Endothelial cell of umbilical vein (primary cell): Measurements from ENCODE around the gene KRTAP4-6. TPM values are rescaled to one million over a fixed set of nuclear protein-coding genes. Genes with fewer than 3 reads are reported as not detected.

ENCODE experiments used
- BruUV-seq: library from RNA; stranded (reverse); fragments of 400-500 nt; replicated peaks from 2 replicates; lab custom pipeline; 2021; lab: Mats Ljungman, UMichigan
- CTCF ChIA-PET: fragments of 300-600, 350-600 bp; sonication (Branson Sonifier 250); formaldehyde crosslinking; loops from one replicate; lab custom pipeline; 2021; ENCODE audit warnings: antibody characterized with exemption, inconsistent platforms; lab: Charles Lee
- POLR2A ChIA-PET: fragments of 300-600, 350-600 bp; sonication (Branson Sonifier 250); formaldehyde crosslinking; loops from one replicate; lab custom pipeline; 2021; ENCODE audit warnings: antibody characterized with exemption, inconsistent platforms; lab: Charles Lee
- DNase-seq: peaks from one replicate; pipeline ENCODE4 v3.0.0-alpha.2; 2011; ENCODE audit warnings: low read depth, low spot score
- FAIRE-seq: peaks from 2 replicates; lab custom pipeline; 2011; peaks lifted over from hg19 to GRCh38; lab: Jason Lieb, UNC
- H2AFZ ChIP-seq: 2 replicates; pipeline ENCODE4 v1.6.0; 2012; ENCODE audit warnings: low read depth, low read length, control low read depth, inconsistent platforms
- H3K27ac ChIP-seq: 2 replicates; pipeline ENCODE4 v1.5.1; 2011; ENCODE audit warnings: low read depth, mild to moderate bottlenecking, control low read depth, low read length, moderate library complexity; ENCODE audit not compliant: insufficient read depth
- H3K27me3 ChIP-seq, 2 experiments: 2 replicates each; pipeline versions ENCODE4 v1.6.0 to v1.6.1; 2011; ENCODE audit warnings: low read length in 2 of 2, mixed read lengths in 1 of 2; ENCODE audit not compliant: control insufficient read depth in 2 of 2, insufficient read depth in 2 of 2
- H3K36me3 ChIP-seq, 2 experiments: 2 replicates in 1 of 2; 3 replicates in 1 of 2; pipeline ENCODE4 v1.5.1; 2011; ENCODE audit warnings: low read length in 2 of 2, mild to moderate bottlenecking in 1 of 2, moderate library complexity in 1 of 2; ENCODE audit not compliant: control insufficient read depth in 2 of 2, insufficient read depth in 2 of 2; ENCODE audit errors: extremely low read depth in 1 of 2
- H3K4me1 ChIP-seq: 3 replicates; pipeline ENCODE4 v1.5.1; 2011; ENCODE audit warnings: mild to moderate bottlenecking, low read length; ENCODE audit not compliant: control insufficient read depth, insufficient read depth; ENCODE audit errors: extremely low read depth
- H3K4me2 ChIP-seq: 2 replicates; pipeline ENCODE4 v1.6.1; 2011; ENCODE audit warnings: low read length, control low read depth, mixed read lengths; ENCODE audit not compliant: insufficient read depth
- H3K4me3 ChIP-seq, 3 experiments: fragments of 200-600 bp in 1 of 3; sonication (generic), shearing (Covaris generic) in 1 of 3; replicated peaks in 1 of 3; 2 replicates each; pipeline ENCODE4 v1.5.1; 2011 to 2016; ENCODE audit warnings: control low read depth in 3 of 3, low read length in 3 of 3, mild to moderate bottlenecking in 2 of 3, inconsistent platforms in 1 of 3, low read depth in 1 of 3, moderate library complexity in 1 of 3; ENCODE audit not compliant: insufficient read depth in 1 of 3
- H3K79me2 ChIP-seq: 2 replicates; pipeline ENCODE4 v1.6.0; 2012; ENCODE audit warnings: low read length, inconsistent platforms; ENCODE audit not compliant: control insufficient read depth, insufficient read depth
- H3K9ac ChIP-seq: replicated peaks from 2 replicates; pipeline ENCODE3; 2011; ENCODE audit warnings: low read length, control low read depth; ENCODE audit not compliant: insufficient read depth; ENCODE audit errors: extremely low read depth
- H3K9me1 ChIP-seq: replicated peaks from 3 replicates; pipeline ENCODE4 v1.6.0; 2011; ENCODE audit warnings: mild to moderate bottlenecking, low read length; ENCODE audit not compliant: control insufficient read depth, insufficient read depth; ENCODE audit errors: extremely low read depth
- H3K9me3 ChIP-seq: replicated peaks from 2 replicates; pipeline ENCODE4 v1.5.1; 2012; ENCODE audit warnings: low read length, inconsistent platforms; ENCODE audit not compliant: control insufficient read depth, insufficient read depth
- H4K20me1 ChIP-seq: replicated peaks from 2 replicates; pipeline ENCODE3; 2011; ENCODE audit warnings: mild to moderate bottlenecking, low read length; ENCODE audit not compliant: control insufficient read depth, insufficient read depth; ENCODE audit errors: extremely low read depth
- EZH2 ChIP-seq: IDR thresholded peaks from 2 replicates; pipeline ENCODE4 v1.6.1; 2012; ENCODE audit warnings: borderline replicate concordance, low read depth, mild to moderate bottlenecking, moderate library complexity, low read length, inconsistent platforms; ENCODE audit not compliant: severe bottlenecking
- FOS ChIP-seq: IDR thresholded peaks from 2 replicates; pipeline ENCODE4 v1.6.1; 2011; ENCODE audit warnings: mild to moderate bottlenecking, low read length, moderate library complexity, borderline replicate concordance; ENCODE audit not compliant: insufficient read depth
- GATA2 ChIP-seq: IDR thresholded peaks from 2 replicates; pipeline ENCODE4 v1.7.0; 2011; ENCODE audit warnings: low read depth, mild to moderate bottlenecking, moderate library complexity, mixed read lengths, low read length; ENCODE audit not compliant: insufficient read length, insufficient read depth
- MYC ChIP-seq: IDR thresholded peaks from one replicate; pipeline ENCODE4 v1.6.1; 2011; ENCODE audit warnings: mild to moderate bottlenecking, low read depth, low read length
- POLR2A ChIP-seq: IDR thresholded peaks from 2 replicates; pipeline ENCODE4 v1.6.1; 2012; ENCODE audit warnings: low read depth, mild to moderate bottlenecking, control low read depth, low read length
- POLR2AphosphoS5 ChIP-seq: IDR thresholded peaks from 2 replicates; pipeline ENCODE4 v1.6.1; 2012; ENCODE audit warnings: low read depth, mild to moderate bottlenecking, control low read depth, low read length, moderate library complexity; ENCODE audit not compliant: insufficient read depth
- dilution Hi-C: fragments of 300-500 bp; cut with MboI; formaldehyde crosslinking; loops from one replicate; pipeline ENCODE4 v1.15.0; 2019; ENCODE audit warnings: low sequenced_read_pairs; ENCODE audit not compliant: extremely low pct_ligation_motif_present
- intact Hi-C: fragments of 100-400 bp; cut with micrococcal nuclease; formaldehyde crosslinking; loops from one replicate; pipeline ENCODE4 v1.10.0; 2022
- polyA plus RNA-seq, 4 experiments: library from polyadenylated mRNA; depleted of rRNA in 3 of 4; stranded (reverse) in 3 of 4; unstranded in 1 of 4; fragments of >200 nt; gene quantifications; 2 replicates each; pipeline versions ENCODE4 v1.2.1 to v1.2.3, GENCODE V29; 2011 to 2012; ENCODE audit warnings: missing spikeins in 1 of 4
- total RNA-seq: library from RNA; stranded (reverse); gene quantifications from 2 replicates; pipeline ENCODE4 v1.2.3, GENCODE V29; 2021

The KRTAP4-6 gene
- total and polyA plus RNA-seq, 2 donors (not counting 3 experiments of a cell fraction or from before 2014, with no cell fraction given), result not detected

GRCh38 chr17:41153856-41154255 lies 13.5 kb upstream of the KRTAP4-6 start:
- Histone ChIP-seq H3K4me1 (no peaks in the 10 kb centered on the region), H3K4me3 (no peak overlapping the region), H3K9ac (no peak overlapping the region), H3K27ac (no peak overlapping the region), H3K9me3 (no peaks in the 10 kb centered on the region), H3K9me1 (no peaks in the 10 kb centered on the region), H3K4me2 (no peak overlapping the region), H2AFZ (no peak overlapping the region), H3K79me2 (no peaks in the 10 kb centered on the region), H3K27me3 (no peaks in the 10 kb centered on the region), H3K36me3 (no peaks in the 10 kb centered on the region), H4K20me1 (no peaks in the 10 kb centered on the region)
- dilution Hi-C loops (no loop called here), intact Hi-C loops (no loop called here)
- ChIA-PET CTCF (no interaction called here), POLR2A (no interaction called here)
- BruUV-seq, result no TSS peak
- DNase-seq, result no peak
- TF ChIP-seq GATA2 (no peak), MYC (no peak), POLR2A (no peak), FOS (no peak), POLR2AphosphoS5 (no peak)
- FAIRE-seq, result no peak

GRCh38 chr17:41151525-41151924 lies 11.2 kb upstream of the KRTAP4-6 start:
- H3K4me2 ChIP-seq, result no peak overlapping the region
- no peak overlapping the region for H3K27ac ChIP-seq
- no peaks in the 10 kb centered on the region for H3K9me1 ChIP-seq
- TF ChIP-seq FOS, result no peak
- no peak for TF ChIP-seq MYC
- no peak for TF ChIP-seq EZH2
- no peak for TF ChIP-seq GATA2
- no peak for TF ChIP-seq POLR2AphosphoS5
- TF ChIP-seq POLR2A, result no peak
- intact Hi-C loops, result no loop called here
- FAIRE-seq, result no peak
- dilution Hi-C loops, result no loop called here
- H4K20me1 ChIP-seq, result no peaks in the 10 kb centered on the region
- no peak for DNase-seq
- H2AFZ ChIP-seq, result no peak overlapping the region
- ChIA-PET CTCF (no interaction called here), POLR2A (no interaction called here)
- no peak overlapping the region for H3K9ac ChIP-seq
- BruUV-seq, result no TSS peak
- no peaks in the 10 kb centered on the region for H3K79me2 ChIP-seq
- no peaks in the 10 kb centered on the region for H3K9me3 ChIP-seq
- no peak overlapping the region for H3K4me3 ChIP-seq
- H3K36me3 ChIP-seq, result no peaks in the 10 kb centered on the region
- H3K4me1 ChIP-seq, result no peaks in the 10 kb centered on the region
- H3K27me3 ChIP-seq, result no peaks in the 10 kb centered on the region
